ENCODE data around the gene CLC.
"Not testable (repeated sequence)": the region's sequence is repeated elsewhere in the genome, so short reads cannot be mapped to it uniquely, and the experiment has no call there.

CLC gene
- 0 reads per million in 2 donors for total RNA-seq

- no peak for DNase-seq
Observed at GRCh38 chr19:39737891-39738290, at the start of gene CLC. TSS of gene CLC (minus strand) at chr19:39738029. CDS start at chr19:39737952, 77 bp downstream.

DNA sequence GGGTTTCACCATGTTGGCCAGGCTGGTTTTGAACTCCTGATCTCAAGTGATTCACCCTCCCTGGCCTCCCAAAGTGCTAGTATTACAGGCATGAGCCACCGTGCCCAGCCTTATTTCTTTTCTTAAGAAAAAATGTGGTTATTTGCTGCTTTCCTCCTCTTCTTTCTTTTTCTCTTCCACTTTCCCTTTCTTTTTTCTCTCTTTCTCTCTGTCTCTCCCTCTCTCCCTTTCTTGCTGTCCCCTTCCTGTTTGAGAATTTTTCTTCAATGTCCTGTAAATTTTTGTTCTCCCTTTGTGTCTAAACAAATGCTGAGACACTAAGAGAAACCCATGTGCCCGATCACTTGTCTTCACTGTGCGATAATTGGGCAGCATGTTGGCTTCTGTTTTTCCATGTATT lies 43.1 kb upstream of the CLC start:
- DNase-seq = no peak

- no peak for DNase-seq
Observed at GRCh38 chr19:39778763-39779162, 40.9 kb upstream of the CLC start, which contains the start of gene LEUTX. TSS of gene LEUTX (plus strand) at chr19:39778854. CDS start at chr19:39778921, 67 bp downstream.

DNA sequence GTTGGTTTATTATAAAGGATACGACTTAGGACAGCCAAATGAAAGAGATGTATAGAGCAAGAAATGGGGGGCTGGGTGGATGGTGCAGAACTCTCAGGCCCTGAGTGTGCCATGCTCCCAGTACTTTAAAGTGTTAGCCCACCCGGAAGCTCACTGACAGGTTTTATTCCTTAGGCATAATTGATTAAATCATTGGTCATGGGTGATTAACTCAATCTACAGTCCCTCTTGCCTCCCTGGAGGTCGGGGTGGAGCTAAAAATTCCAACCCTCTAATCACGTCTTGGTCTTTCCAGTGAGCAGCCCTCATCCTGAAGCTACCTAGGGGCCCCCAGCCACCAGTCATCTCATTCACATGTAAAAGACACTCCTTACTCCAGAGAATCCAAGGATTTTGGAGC lies 31.0 kb upstream of the CLC start:
- DNase-seq = no peak

DNA sequence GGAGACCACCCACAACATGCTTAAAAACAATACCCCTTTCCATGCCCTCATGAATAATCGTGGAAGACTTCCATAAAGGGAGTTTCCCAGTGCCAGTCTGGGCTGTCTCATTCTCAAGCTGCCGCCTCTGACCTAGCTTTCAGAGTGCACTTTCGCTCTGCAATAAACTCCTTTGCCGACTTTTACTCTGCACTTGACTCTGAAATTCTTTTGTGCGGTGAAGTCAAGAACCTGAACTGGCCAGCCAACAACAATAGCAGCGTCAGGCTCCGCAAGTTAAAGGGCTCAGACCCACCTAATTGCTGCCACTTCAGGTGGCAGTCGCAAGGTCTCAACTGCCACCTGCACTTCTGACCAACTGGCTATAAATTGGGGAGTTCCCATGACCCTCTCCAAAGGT lies 30.5 kb upstream of the CLC start:
- no peak for DNase-seq

DNA sequence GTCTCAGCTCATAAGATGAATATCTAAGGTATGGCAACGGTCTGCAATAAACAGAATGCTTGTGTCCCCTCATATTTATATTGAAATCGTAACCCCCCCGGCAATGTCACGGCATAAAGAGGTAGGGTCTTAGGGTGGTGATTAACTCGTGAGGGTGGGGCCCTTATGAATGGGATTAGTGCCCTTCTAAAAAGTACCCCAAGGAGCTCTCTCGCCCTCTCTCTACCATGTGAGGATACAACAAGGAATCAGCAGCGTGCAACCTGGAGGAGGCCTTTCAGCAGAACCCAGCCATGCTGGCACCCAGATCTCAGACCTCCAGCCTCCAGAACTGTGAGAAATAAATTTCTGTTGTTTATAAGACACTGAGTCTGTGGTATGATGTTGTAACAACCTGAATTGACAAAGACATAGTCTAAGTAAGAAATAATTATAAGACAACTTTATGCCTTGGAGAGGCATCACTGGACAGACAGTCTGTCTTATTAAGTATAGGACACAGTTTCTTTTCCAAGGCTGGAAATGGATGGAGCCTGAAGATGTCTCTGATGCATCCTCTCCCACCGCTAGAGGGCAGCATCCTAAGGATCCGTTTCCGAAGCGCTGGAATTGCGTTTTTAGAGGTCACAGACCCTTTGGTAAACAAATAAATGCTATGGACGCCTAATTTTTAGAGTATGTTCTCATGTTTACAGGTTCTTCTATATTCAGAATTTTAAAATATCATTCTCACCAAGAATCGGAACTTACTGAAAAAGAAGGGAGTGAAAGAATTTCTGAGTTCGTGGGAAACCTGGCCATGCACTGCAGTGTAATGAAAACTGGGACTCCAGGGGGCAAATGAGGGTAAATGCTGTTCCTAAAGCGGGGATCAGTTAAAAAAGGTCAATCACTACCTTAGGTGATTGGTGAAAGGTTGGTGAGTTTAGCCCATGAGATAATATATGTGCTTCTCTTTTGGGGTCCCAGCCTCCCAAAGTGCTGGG lies 27.6 kb upstream of the CLC start:
- DNase-seq = peak; percentile 45

- not testable (repeated sequence) for DNase-seq
Observed at GRCh38 chr19:39761851-39762250, 24.0 kb upstream of the CLC start.

GRCh38 chr19:39759457-39760184 lies 21.8 kb upstream of the CLC start:
- DNase-seq = no peak

DNA sequence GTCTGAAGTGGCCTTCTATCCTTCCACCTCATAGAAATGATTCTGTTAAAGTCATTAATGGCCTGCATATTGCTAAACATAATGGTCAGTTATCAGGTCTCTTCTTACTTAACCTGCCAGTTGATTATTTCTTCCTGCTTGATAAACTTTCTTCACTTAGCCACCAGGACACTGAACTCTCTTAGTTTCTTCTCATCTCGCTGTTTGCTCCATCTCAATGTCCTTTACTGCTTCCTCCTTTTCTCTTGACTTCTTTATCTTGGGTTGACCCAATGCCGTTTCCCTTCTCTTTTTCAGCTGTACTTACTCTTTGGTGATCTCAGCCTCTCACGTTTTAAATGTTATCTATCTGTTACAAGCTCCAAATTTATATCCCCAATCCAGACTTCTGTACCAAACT lies 17.1 kb upstream of the CLC start:
- no peak for DNase-seq

DNA sequence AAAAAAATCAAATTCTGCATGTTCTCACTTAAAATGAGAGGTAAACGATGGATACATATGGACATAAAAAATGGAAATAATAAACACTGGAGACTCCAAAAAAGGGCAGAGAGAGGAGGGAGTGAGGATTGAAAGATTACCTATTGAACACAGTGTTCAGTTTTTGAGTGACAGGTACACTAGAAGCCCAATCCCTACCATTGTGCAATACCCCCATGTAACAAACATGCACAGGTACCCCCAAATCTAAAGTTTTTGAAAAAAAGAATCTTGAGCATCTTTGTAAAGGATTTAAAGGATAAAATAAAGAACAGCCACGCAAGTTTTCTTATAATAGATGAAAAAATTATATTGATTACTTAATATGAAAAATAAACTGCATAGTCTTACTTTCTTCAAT lies 16.7 kb upstream of the CLC start:
- DNase-seq = no peak

DNA sequence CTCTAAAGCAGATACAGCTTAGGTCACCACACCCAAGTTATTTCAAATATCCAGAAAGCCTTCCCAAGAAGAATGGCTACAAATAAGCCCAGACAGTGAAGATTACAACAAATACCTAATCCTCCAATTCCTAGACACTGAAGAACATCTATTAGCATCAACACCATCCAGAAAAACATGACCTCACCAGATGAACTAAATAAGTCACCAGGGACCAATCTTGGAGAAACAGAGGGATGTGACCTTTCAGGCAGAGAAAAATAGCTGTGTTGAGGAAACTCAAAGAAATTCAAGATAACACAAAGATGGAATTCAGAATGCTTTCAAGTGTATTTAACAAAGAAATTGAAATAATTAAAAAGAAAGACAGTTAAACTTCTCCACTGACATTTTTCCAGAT lies 15.0 kb upstream of the CLC start:
- no peak for DNase-seq

- DNase-seq = no peak
Observed at GRCh38 chr19:39752390-39752789, 14.6 kb upstream of the CLC start.

GRCh38 chr19:39749981-39750380 lies 12.2 kb upstream of the CLC start:
- no peak for DNase-seq

- no peak for DNase-seq
Observed at GRCh38 chr19:39746836-39747529, 9.2 kb upstream of the CLC start.

- no peak for DNase-seq
Observed at GRCh38 chr19:39745643-39746042, 7.8 kb upstream of the CLC start.

GRCh38 chr19:39740395-39740794 lies 2.6 kb upstream of the CLC start:
- no peak for DNase-seq

- no peak for DNase-seq
Observed at GRCh38 chr19:39738814-39739213, 985 bp upstream of the CLC start.

DNA sequence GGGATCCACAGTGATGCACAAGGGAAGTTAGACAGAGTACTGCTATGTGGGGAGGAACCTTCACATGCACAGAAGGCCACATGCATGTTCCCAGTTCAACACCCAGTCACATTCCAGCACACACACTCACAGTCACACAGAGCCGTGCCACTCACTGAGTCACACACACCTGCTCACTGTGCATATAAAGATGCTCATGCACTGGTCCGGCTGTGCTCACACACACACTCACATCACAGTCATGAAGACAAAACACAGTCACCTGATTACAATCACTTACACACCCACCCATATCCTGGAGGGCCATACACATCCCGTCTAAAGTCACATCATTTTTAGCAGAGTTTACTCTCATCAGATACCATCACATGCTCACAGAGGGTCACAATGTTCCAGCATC lies 478 bp downstream of the CLC start:
- no peak for DNase-seq

DNA sequence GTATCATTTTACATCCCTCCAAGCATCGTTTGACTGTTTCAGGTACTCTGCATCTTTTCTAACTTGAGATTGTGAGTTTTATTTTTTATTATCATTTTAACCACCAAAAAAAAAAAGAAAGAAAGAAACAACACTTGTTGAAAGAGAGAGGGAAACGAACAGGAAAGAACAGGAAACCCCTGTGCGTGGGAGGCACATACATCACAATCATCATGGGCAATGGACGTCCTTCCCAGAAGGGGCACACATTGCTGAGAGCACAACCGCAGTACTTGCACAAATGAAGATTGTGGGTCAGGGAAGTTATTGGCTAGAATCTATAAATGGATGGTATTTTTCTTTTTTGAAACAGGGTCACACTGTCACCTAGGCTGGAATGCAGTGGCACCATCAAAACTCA lies 1.7 kb downstream of the CLC start:
- DNase-seq = no peak

DNA sequence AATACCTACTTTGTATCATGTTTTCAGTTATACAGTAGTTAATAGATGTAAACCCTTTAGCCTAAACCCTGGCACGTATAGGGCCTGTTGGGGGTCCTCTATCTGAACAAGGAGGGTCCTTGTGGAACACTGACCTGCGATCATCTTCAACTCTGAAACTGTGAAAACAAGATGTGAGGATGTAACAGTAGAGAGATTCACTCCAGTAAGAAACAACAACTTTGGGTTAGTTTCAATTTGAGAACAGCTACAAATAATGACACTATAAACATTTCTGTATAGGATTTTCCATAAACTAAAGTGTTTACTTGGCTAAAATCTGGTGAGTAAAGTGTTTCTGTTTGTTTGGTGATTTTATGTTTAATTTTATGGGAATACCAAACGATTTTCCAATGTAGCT lies 2.1 kb downstream of the CLC start:
- no peak for DNase-seq

DNA sequence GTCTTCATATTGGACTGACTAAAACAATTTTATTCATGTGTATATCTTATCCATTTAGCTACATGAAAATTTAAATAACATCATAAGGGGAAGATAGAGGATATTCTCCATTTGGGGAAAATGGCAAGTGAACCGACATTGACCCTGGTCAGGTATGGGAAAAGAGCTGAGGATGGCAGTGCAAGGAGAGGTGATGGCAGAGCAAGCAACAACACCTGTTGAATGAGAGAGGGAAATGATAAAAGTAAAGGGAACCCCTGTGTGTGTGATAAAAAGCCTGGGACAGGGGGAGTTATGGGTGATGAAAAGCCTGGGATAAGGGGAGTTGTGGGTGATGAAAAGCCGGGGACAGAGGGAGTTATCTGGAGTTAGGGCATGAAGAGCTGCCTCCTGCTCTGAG lies 4.0 kb downstream of the CLC start:
- DNase-seq = no peak

DNA sequence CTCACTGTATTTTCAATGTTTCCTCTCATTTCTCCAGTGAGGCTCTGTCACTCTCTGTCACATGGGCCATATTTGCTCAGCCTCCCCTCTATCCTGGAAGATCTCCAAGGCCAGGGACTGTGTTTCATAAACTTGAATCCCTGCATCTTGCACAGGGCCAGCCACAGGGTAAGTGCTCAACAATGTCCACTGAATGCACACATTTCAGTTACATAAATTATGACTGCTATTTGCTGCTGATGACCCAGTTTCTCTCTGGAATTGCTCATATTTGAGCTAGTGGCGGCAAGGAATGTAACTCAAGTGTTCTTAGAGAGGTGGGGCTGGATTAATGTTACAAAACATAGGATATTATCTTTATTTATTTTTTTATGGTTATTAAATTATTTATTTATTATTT lies 6.1 kb downstream of the CLC start:
- DNase-seq = no peak

- DNase-seq = no peak
Observed at GRCh38 chr19:39729594-39729993, 8.2 kb downstream of the CLC start.

Data from T-helper 9 cell (primary cell).